DOHH2 (cell line): Measurements from ENCODE around the gene TCOF1.
A peak's percentile ranks its signal among the peaks of the same experiment; 100 is the strongest.

ENCODE experiments used
- H3F3A ChIP-seq: fragments of 200-600 bp; sonication (generic), shearing (Covaris generic); 2 replicates; pipeline ENCODE4 v1.6.0; 2016; ENCODE audit warnings: antibody characterized with exemption, mild to moderate bottlenecking; ENCODE audit not compliant: control insufficient read depth, insufficient read depth
- H3K27ac ChIP-seq: fragments of 200-600 bp; sonication (generic); 2 replicates; pipeline ENCODE4 v1.5.1; 2014; ENCODE audit warnings: low read depth, mild to moderate bottlenecking, low read length, moderate library complexity
- H3K27me3 ChIP-seq: fragments of 200-600 bp; sonication (generic); 2 replicates; pipeline ENCODE4 v1.6.1; 2014; ENCODE audit warnings: mild to moderate bottlenecking, low read length, mixed read lengths; ENCODE audit not compliant: control insufficient read depth
- H3K36me3 ChIP-seq: fragments of 200-600 bp; sonication (generic); 2 replicates; pipeline ENCODE4 v1.6.1; 2014; ENCODE audit warnings: mild to moderate bottlenecking, low read length, moderate library complexity, mixed read lengths; ENCODE audit not compliant: control insufficient read depth
- H3K4me1 ChIP-seq: fragments of 200-600 bp; sonication (generic); 2 replicates; pipeline ENCODE4 v1.6.1; 2014; ENCODE audit warnings: mild to moderate bottlenecking, low read length, mixed read lengths; ENCODE audit not compliant: control insufficient read depth
- H3K4me2 ChIP-seq: fragments of 200-600 bp; sonication (generic); 2 replicates; pipeline ENCODE4 v1.6.0; 2014; ENCODE audit warnings: mild to moderate bottlenecking, low read length, moderate library complexity
- H3K4me3 ChIP-seq: fragments of 200-600 bp; sonication (generic); 2 replicates; pipeline ENCODE4 v1.5.1; 2014; ENCODE audit warnings: mild to moderate bottlenecking, low read length, mixed read lengths
- H3K79me2 ChIP-seq: fragments of 200-600 bp; sonication (generic); 2 replicates; pipeline ENCODE4 v1.6.1; 2014; ENCODE audit warnings: mild to moderate bottlenecking, low read length, mixed read lengths; ENCODE audit not compliant: control insufficient read depth
- H3K9me2 ChIP-seq: fragments of 200-600 bp; sonication (generic); replicated peaks from 2 replicates; pipeline ENCODE4 v1.6.1; 2014; ENCODE audit warnings: mild to moderate bottlenecking, low read length, mixed read lengths; ENCODE audit not compliant: control insufficient read depth
- H3K9me3 ChIP-seq: fragments of 200-600 bp; sonication (generic); 2 replicates; pipeline ENCODE4 v1.6.1; 2014; ENCODE audit warnings: antibody characterized with exemption, low read length, mixed read lengths; ENCODE audit not compliant: control insufficient read depth, insufficient read depth
- H4K20me1 ChIP-seq: fragments of 200-600 bp; sonication (generic); 2 replicates; pipeline ENCODE4 v1.6.0; 2014; ENCODE audit warnings: low read depth, mild to moderate bottlenecking, antibody characterized with exemption, low read length, moderate library complexity; ENCODE audit not compliant: control insufficient read depth, insufficient read depth
- CTCF ChIP-seq: fragments of 200-600 bp; sonication (generic); IDR thresholded peaks from one replicate; pipeline ENCODE4 v1.5.1; 2014; ENCODE audit warnings: antibody characterized with exemption, mild to moderate bottlenecking, low read depth, low read length; ENCODE audit not compliant: poor library complexity, severe bottlenecking
- EZH2phosphoT487 ChIP-seq: fragments of 200-600 bp; sonication (generic); IDR thresholded peaks from 2 replicates; pipeline ENCODE4 v1.6.1; 2017; ENCODE audit warnings: borderline replicate concordance, mild to moderate bottlenecking, antibody characterized with exemption, low read length, moderate library complexity, mixed read lengths

Gene TCOF1

GRCh38 chr5:150431574-150431973 is 74.1 kb downstream of the TCOF1 start:
- H3K4me1 ChIP-seq, result peaks cover 38% of the 10 kb centered on the region
- H3K4me2 ChIP-seq, result no peak overlapping the region
- H3F3A ChIP-seq, result no peaks in the 10 kb centered on the region
- H3K36me3 ChIP-seq, result no peaks in the 10 kb centered on the region
- no peaks in the 10 kb centered on the region for H3K79me2 ChIP-seq
- no peaks in the 10 kb centered on the region for H4K20me1 ChIP-seq
- no peak overlapping the region for H3K27ac ChIP-seq
- H3K27me3 ChIP-seq, result no peaks in the 10 kb centered on the region
- no peaks in the 10 kb centered on the region for H3K9me3 ChIP-seq
- TF ChIP-seq EZH2phosphoT487 (no peak), CTCF (no peak)
- H3K4me3 ChIP-seq, result no peak overlapping the region
- H3K9me2 ChIP-seq, result no peaks in the 10 kb centered on the region

- TF ChIP-seq CTCF, result no peak
- no peak for TF ChIP-seq EZH2phosphoT487
- H3F3A ChIP-seq, result peaks cover 2% of the 10 kb centered on the region; the same call in 1 of the 2 replicates
- no peak overlapping the region for H3K27ac ChIP-seq
Measured at GRCh38 chr5:150434464-150434863, 77.0 kb downstream of the TCOF1 start.

GRCh38 chr5:150436141-150436680 is 78.7 kb downstream of the TCOF1 start:
- Histone ChIP-seq H3K27me3 (no peaks in the 10 kb centered on the region), H3K27ac (no peak overlapping the region), H3K4me1 (peaks cover 30% of the 10 kb centered on the region), H3K9me2 (no peaks in the 10 kb centered on the region), H3K79me2 (no peaks in the 10 kb centered on the region), H3K9me3 (no peaks in the 10 kb centered on the region), H3K36me3 (no peaks in the 10 kb centered on the region), H3F3A (peaks cover 11% of the 10 kb centered on the region), H4K20me1 (no peaks in the 10 kb centered on the region), H3K4me3 (peak overlapping the region; percentile 30), H3K4me2 (peak overlapping the region; percentile 59)
- peak; percentile 85 for TF ChIP-seq CTCF
- no peak for TF ChIP-seq EZH2phosphoT487

More at GRCh38 chr5:150434464-150434863, 77.0 kb downstream of the TCOF1 start:
- Histone ChIP-seq H3K79me2 (no peaks in the 10 kb centered on the region), H3K4me2 (no peak overlapping the region), H3K4me1 (peaks cover 36% of the 10 kb centered on the region), H3K9me2 (no peaks in the 10 kb centered on the region), H3K9me3 (no peaks in the 10 kb centered on the region), H3K36me3 (no peaks in the 10 kb centered on the region), H3K27me3 (no peaks in the 10 kb centered on the region), H4K20me1 (no peaks in the 10 kb centered on the region), H3K4me3 (no peak overlapping the region)
